GM12891 (cell line): Measurements from ENCODE around the gene COQ2.

ENCODE experiments used
- PAX5 ChIP-seq: IDR thresholded peaks from 2 replicates; pipeline ENCODE4 v1.6.1; 2011; ENCODE audit warnings: low read length, moderate library complexity, mild to moderate bottlenecking; ENCODE audit not compliant: insufficient read depth, severe bottlenecking
- POLR2A ChIP-seq: IDR thresholded peaks from 2 replicates; pipeline ENCODE4 v1.6.1; 2011; ENCODE audit warnings: low read depth, low read length, control low read depth
- TAF1 ChIP-seq: IDR thresholded peaks from 2 replicates; pipeline ENCODE4 v1.6.1; 2011; ENCODE audit warnings: low read depth, low read length, control low read depth

DNA sequence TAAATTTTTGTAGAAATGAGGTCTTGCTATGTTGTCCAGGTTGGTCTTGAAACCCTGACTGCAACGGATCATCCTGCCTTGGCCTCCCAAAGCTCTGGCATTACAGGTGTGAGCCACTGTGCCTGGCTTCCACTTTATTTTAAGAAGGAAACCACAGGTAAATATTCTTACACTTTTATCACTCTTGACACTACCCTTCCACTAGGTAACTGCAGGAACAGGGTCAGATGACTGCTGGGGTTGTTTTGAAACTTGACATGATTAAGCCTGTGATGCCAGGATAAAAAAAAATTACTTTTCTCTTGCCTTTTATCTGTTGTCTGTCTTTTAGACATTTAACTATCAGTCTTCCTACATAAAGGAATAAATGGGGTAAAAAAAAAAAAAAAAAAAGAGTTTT lies 43.5 kb downstream of the COQ2 start:
- no peak for TF ChIP-seq POLR2A
- no peak for TF ChIP-seq TAF1
- TF ChIP-seq PAX5: no peak
